ENCODE results near the gene NCBP1. TPM values are rescaled to one million over a fixed set of nuclear protein-coding genes. Genes with fewer than 3 reads are reported as not detected.

The NCBP1 gene
- total RNA-seq, 1 experiment from 2014 or later = 23.0 TPM

DNA sequence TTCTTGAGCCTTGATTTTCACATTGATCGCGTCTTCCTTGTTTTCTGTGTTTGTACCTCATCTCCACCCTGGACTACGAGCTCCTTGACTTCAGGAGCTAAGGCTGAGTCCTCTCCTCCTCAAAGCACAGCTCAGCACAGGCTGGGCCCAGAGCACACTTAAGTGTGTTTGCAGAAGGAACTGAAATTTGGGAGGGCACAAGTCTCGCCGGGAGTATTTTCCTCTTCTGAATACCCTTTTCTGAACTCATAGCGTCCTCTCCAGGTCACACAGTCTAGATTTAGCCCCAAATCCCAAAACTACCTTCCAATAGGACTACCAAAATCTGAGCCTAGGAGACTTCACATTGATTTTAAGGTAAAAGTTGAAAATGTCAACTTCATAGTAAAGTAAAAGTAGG lies 42.1 kb upstream of the NCBP1 start:
- TF ChIP-seq EZH2 (IDR thresholded peaks at IDR 0.05; ENCODE audit: low read length, unreplicated experiment) (no peak), EZH2phosphoT487 (IDR thresholded peaks at IDR 0.05; ENCODE audit: borderline replicate concordance, low read length) (no peak)
- TF ChIP-seq, protein P1, sequence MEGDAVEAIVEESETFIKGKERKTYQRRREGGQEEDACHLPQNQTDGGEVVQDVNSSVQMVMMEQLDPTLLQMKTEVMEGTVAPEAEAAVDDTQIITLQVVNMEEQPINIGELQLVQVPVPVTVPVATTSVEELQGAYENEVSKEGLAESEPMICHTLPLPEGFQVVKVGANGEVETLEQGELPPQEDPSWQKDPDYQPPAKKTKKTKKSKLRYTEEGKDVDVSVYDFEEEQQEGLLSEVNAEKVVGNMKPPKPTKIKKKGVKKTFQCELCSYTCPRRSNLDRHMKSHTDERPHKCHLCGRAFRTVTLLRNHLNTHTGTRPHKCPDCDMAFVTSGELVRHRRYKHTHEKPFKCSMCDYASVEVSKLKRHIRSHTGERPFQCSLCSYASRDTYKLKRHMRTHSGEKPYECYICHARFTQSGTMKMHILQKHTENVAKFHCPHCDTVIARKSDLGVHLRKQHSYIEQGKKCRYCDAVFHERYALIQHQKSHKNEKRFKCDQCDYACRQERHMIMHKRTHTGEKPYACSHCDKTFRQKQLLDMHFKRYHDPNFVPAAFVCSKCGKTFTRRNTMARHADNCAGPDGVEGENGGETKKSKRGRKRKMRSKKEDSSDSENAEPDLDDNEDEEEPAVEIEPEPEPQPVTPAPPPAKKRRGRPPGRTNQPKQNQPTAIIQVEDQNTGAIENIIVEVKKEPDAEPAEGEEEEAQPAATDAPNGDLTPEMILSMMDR (conservative IDR thresholded peaks at IDR 0.05; ENCODE audit: low read depth, low read length) = no peak
- Histone ChIP-seq H3K27me3 (ENCODE audit: low read length) (no peaks in the 10 kb centered on the region), H3K36me3 (ENCODE audit: low read depth, low read length) (no peaks in the 10 kb centered on the region), H3K9ac (ENCODE audit: low read length) (no peak overlapping the region), H3F3A (ENCODE audit: low read length, unreplicated experiment) (no peaks in the 10 kb centered on the region), H3K4me1 (ENCODE audit: insufficient read depth, low read length) (no peaks in the 10 kb centered on the region), H3K4me3 (ENCODE audit: low read length) (no peak overlapping the region), H4K20me1 (ENCODE audit: low read length) (no peaks in the 10 kb centered on the region), H2AFZ (ENCODE audit: low read length) (no peak overlapping the region), H3K79me2 (ENCODE audit: low read length) (no peaks in the 10 kb centered on the region), H3K9me3 (ENCODE audit: low read length) (no peaks in the 10 kb centered on the region), H3K27ac (ENCODE audit: low read length) (no peak overlapping the region), H3K4me2 (ENCODE audit: low read length) (no peak overlapping the region), H3K9me2 (replicated peaks; ENCODE audit: low read length) (no peaks in the 10 kb centered on the region)
- POLR2A ChIA-PET (ENCODE audit: unreplicated experiment) = no interaction called here
- ATAC-seq (no peak), DNase-seq (no peak)
- CTCF ChIA-PET = no interaction called here
- intact Hi-C loops (cut with micrococcal nuclease) = no loop called here
- no TSS peak for BruUV-seq (replicated peaks)

DNA sequence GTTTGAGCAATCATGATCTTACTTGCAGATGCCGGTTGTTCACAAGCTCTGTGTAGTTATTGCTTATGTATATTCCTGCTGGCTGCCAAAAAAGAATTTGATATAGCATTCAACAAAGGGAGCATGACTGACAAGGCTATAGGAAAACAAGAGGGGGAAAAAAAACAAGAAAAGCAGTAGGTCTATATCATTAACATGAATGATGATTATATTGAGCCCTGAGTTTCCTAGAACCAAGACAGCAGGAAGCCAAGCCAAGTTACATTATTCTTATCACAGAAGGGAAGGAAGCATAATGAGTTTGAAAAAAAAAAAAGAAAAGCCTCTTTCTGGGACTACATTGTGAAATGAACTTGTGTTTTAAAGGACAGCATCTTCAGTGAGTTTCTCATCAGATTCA lies 41.5 kb upstream of the NCBP1 start:
- BruUV-seq (replicated peaks) = no TSS peak

DNA sequence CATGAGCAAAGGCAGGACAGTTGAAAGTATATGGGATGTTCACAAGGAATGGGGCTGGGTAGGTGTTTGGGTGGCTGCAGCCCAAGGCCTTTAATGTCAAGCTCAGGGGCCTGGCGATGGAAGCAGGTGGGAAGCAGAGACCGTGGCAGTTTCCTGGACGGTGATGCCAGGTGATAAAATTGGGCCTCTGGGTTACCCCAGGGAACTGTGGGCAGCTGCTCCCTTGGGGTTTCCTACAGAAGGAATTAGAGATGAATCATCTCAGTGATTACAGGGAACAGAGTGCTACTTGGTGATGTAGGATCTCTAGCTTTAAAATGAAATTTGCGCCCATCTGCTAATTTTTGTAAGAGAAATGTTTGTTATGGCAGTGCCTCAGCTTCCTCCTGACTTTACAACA lies 39.7 kb upstream of the NCBP1 start:
- Histone ChIP-seq H3K4me1 (ENCODE audit: insufficient read depth, low read length) (no peaks in the 10 kb centered on the region), H3F3A (ENCODE audit: low read length, unreplicated experiment) (no peaks in the 10 kb centered on the region), H3K4me2 (ENCODE audit: low read length) (no peak overlapping the region), H3K27me3 (ENCODE audit: low read length) (no peaks in the 10 kb centered on the region), H3K36me3 (ENCODE audit: low read depth, low read length) (no peaks in the 10 kb centered on the region), H3K4me3 (ENCODE audit: low read length) (no peak overlapping the region), H3K9me3 (ENCODE audit: low read length) (no peaks in the 10 kb centered on the region), H3K27ac (ENCODE audit: low read length) (no peak overlapping the region), H3K9ac (ENCODE audit: low read length) (no peak overlapping the region), H2AFZ (ENCODE audit: low read length) (no peak overlapping the region), H4K20me1 (ENCODE audit: low read length) (no peaks in the 10 kb centered on the region), H3K9me2 (replicated peaks; ENCODE audit: low read length) (no peaks in the 10 kb centered on the region), H3K79me2 (ENCODE audit: low read length) (no peaks in the 10 kb centered on the region)
- DNase-seq = no peak
- no TSS peak for BruUV-seq (replicated peaks)
- POLR2A ChIA-PET (ENCODE audit: unreplicated experiment) = interaction anchor here (0.6 kb wide), 1 partner anchor 26 kb away, joined by 3 read pairs; no protein-coding TSS in a partner anchor
- ATAC-seq = no peak
- TF ChIP-seq EZH2phosphoT487 (IDR thresholded peaks at IDR 0.05; ENCODE audit: borderline replicate concordance, low read length) = no peak
- CTCF ChIA-PET = no interaction called here
- intact Hi-C loops (cut with micrococcal nuclease) = no loop called here

More for the DNA sequence above, 41.5 kb upstream of the NCBP1 start:
- ATAC-seq (no peak), DNase-seq (no peak)
- no peaks in the 10 kb centered on the region for H3K4me1 ChIP-seq (ENCODE audit: insufficient read depth, low read length)
- H2AFZ ChIP-seq (ENCODE audit: low read length) = no peak overlapping the region
- no peaks in the 10 kb centered on the region for H3K9me3 ChIP-seq (ENCODE audit: low read length)
- H3K9ac ChIP-seq (ENCODE audit: low read length) = no peak overlapping the region
- CTCF ChIA-PET = interaction anchor here (0.5 kb wide), 1 partner anchor 124 kb away, joined by 3 read pairs; no protein-coding TSS in a partner anchor
- H3F3A ChIP-seq (ENCODE audit: low read length, unreplicated experiment) = no peaks in the 10 kb centered on the region
- H3K79me2 ChIP-seq (ENCODE audit: low read length) = no peaks in the 10 kb centered on the region
- H3K9me2 ChIP-seq (replicated peaks; ENCODE audit: low read length) = no peaks in the 10 kb centered on the region
- H3K4me3 ChIP-seq (ENCODE audit: low read length) = no peak overlapping the region
- no peaks in the 10 kb centered on the region for H3K36me3 ChIP-seq (ENCODE audit: low read depth, low read length)
- no peaks in the 10 kb centered on the region for H3K27me3 ChIP-seq (ENCODE audit: low read length)
- H4K20me1 ChIP-seq (ENCODE audit: low read length) = no peaks in the 10 kb centered on the region
- intact Hi-C loops (cut with micrococcal nuclease) = no loop called here
- no peak overlapping the region for H3K4me2 ChIP-seq (ENCODE audit: low read length)
- TF ChIP-seq EZH2 (IDR thresholded peaks at IDR 0.05; ENCODE audit: low read length, unreplicated experiment) (no peak), EZH2phosphoT487 (IDR thresholded peaks at IDR 0.05; ENCODE audit: borderline replicate concordance, low read length) (no peak)
- TF ChIP-seq, protein P1 (conservative IDR thresholded peaks at IDR 0.05; ENCODE audit: low read depth, low read length) = no peak
- H3K27ac ChIP-seq (ENCODE audit: low read length) = no peak overlapping the region
- POLR2A ChIA-PET (ENCODE audit: unreplicated experiment) = no interaction called here

Measured in PC-3 (cell line).